ENCODE measurements around the gene FAM110A.

DNA sequence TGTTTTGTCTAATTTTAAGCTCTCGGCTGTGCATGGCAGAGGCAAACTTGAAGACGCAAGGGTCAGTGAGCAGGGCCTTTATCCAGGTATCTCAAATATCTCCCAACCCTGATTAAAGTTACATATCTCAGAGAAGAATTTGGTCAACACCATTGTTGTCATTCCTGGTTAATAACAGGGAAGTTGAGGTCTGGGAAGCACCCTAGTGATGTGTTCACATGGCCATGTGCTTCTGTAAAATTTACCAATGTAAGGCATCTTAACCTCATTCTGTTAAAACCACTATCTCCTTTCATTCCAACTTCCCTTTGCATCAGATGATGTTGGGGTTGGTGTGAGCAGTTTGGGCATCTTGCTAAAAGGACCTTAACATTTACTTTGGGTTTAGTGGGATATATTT, 4.0 kb upstream of the FAM110A start:
- TF ChIP-seq POLR2A (IDR thresholded peaks at IDR 0.05) (no peak), POLR2AphosphoS5 (IDR thresholded peaks at IDR 0.05) (no peak), EP300 (IDR thresholded peaks at IDR 0.05) (no peak)
- TF ChIP-seq, protein P1, sequence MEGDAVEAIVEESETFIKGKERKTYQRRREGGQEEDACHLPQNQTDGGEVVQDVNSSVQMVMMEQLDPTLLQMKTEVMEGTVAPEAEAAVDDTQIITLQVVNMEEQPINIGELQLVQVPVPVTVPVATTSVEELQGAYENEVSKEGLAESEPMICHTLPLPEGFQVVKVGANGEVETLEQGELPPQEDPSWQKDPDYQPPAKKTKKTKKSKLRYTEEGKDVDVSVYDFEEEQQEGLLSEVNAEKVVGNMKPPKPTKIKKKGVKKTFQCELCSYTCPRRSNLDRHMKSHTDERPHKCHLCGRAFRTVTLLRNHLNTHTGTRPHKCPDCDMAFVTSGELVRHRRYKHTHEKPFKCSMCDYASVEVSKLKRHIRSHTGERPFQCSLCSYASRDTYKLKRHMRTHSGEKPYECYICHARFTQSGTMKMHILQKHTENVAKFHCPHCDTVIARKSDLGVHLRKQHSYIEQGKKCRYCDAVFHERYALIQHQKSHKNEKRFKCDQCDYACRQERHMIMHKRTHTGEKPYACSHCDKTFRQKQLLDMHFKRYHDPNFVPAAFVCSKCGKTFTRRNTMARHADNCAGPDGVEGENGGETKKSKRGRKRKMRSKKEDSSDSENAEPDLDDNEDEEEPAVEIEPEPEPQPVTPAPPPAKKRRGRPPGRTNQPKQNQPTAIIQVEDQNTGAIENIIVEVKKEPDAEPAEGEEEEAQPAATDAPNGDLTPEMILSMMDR (IDR thresholded peaks at IDR 0.05): no peak
